PC-3 (cell line): ENCODE measurements around the gene GNPDA1. TPM values are rescaled to one million over a fixed set of nuclear protein-coding genes. Genes with fewer than 3 reads are reported as not detected.

ENCODE experiments used
- ATAC-seq: fragments of 200-7000 bp; cut with Tn5 transposase; 2 replicates; pipeline ENCODE4 v1.9.1; 2020; ENCODE audit warnings: mild to moderate bottlenecking, moderate library complexity
- Bru-seq: library from RNA; stranded (reverse); fragments of 400-500 nt; gene quantifications from one replicate; lab custom pipeline; 2021; lab: Mats Ljungman, UMichigan
- BruChase-seq, 2 experiments: library from RNA; stranded (reverse); fragments of 400-500 nt; gene quantifications; one replicate each; lab custom pipeline; 2021; lab: Mats Ljungman, UMichigan
- BruUV-seq: library from RNA; stranded (reverse); fragments of 400-500 nt; replicated peaks from 2 replicates; lab custom pipeline; 2021; lab: Mats Ljungman, UMichigan
- CTCF ChIA-PET: fragments of 300-600 bp; sonication (Branson Sonifier 250); formaldehyde crosslinking; loops from one replicate; lab custom pipeline; 2022; ENCODE audit warnings: antibody characterized with exemption; lab: Charles Lee
- POLR2A ChIA-PET: fragments of 300-600 bp; sonication (Branson Sonifier 250); formaldehyde crosslinking; loops from one replicate; lab custom pipeline; 2022; ENCODE audit warnings: antibody characterized with exemption; ENCODE audit not compliant: unreplicated experiment; lab: Charles Lee
- DNase-seq: peaks from one replicate; pipeline ENCODE4 v3.0.0-alpha.2; 2015
- H2AFZ ChIP-seq: fragments of 300-600 bp; sonication (generic); 2 replicates; pipeline ENCODE4 v1.6.0; 2016; ENCODE audit warnings: antibody characterized with exemption, low read length
- H3F3A ChIP-seq: fragments of 300-600 bp; sonication (generic); one replicate; pipeline ENCODE4 v1.6.0; 2017; ENCODE audit warnings: antibody characterized with exemption, low read length, control low read depth, mild to moderate bottlenecking; ENCODE audit not compliant: unreplicated experiment
- H3K27ac ChIP-seq: fragments of 300-600 bp; sonication (generic); 2 replicates; pipeline ENCODE4 v1.5.1; 2016; ENCODE audit warnings: mild to moderate bottlenecking, low read length
- H3K27me3 ChIP-seq: fragments of 300-600 bp; sonication (generic); 2 replicates; pipeline ENCODE4 v1.6.1; 2016; ENCODE audit warnings: low read length, mixed read lengths
- H3K36me3 ChIP-seq: fragments of 300-600 bp; sonication (generic); 2 replicates; pipeline ENCODE4 v1.6.1; 2016; ENCODE audit warnings: low read depth, mixed run types, low read length, mixed read lengths
- H3K4me1 ChIP-seq: fragments of 300-600 bp; sonication (generic); 2 replicates; pipeline ENCODE4 v1.5.1; 2016; ENCODE audit warnings: low read length; ENCODE audit not compliant: insufficient read depth
- H3K4me2 ChIP-seq: fragments of 300-600 bp; sonication (generic); 2 replicates; pipeline ENCODE4 v1.6.0; 2016; ENCODE audit warnings: low read length
- H3K4me3 ChIP-seq: fragments of 300-600 bp; sonication (generic); 2 replicates; pipeline ENCODE4 v1.5.1; 2016; ENCODE audit warnings: mild to moderate bottlenecking, low read length, mixed read lengths
- H3K79me2 ChIP-seq: fragments of 300-600 bp; sonication (generic); 2 replicates; pipeline ENCODE4 v1.6.1; 2017; ENCODE audit warnings: low read length, mixed read lengths
- H3K9ac ChIP-seq: fragments of 300-600 bp; sonication (generic); 2 replicates; pipeline ENCODE4 v1.6.0; 2016; ENCODE audit warnings: mild to moderate bottlenecking, low read length
- H3K9me2 ChIP-seq: fragments of 300-600 bp; sonication (generic); replicated peaks from 2 replicates; pipeline ENCODE4 v1.6.1; 2016; ENCODE audit warnings: mixed run types, low read length, mixed read lengths
- H3K9me3 ChIP-seq: fragments of 300-600 bp; sonication (generic); 2 replicates; pipeline ENCODE4 v1.6.1; 2016; ENCODE audit warnings: low read length, mixed read lengths
- H4K20me1 ChIP-seq: fragments of 300-600 bp; sonication (generic); 2 replicates; pipeline ENCODE4 v1.6.1; 2016; ENCODE audit warnings: low read length, mixed read lengths
- EZH2 ChIP-seq: fragments of 300-600 bp; sonication (generic); IDR thresholded peaks from one replicate; pipeline ENCODE4 v1.6.1; 2017; ENCODE audit warnings: antibody characterized with exemption, mild to moderate bottlenecking, low read length; ENCODE audit not compliant: unreplicated experiment
- EZH2phosphoT487 ChIP-seq: fragments of 300-600 bp; sonication (generic); IDR thresholded peaks from 2 replicates; pipeline ENCODE4 v1.6.1; 2018; ENCODE audit warnings: mild to moderate bottlenecking, antibody characterized with exemption, low read length, borderline replicate concordance
- intact Hi-C: fragments of 100-400 bp; cut with micrococcal nuclease; formaldehyde crosslinking; loops from 2 replicates; pipeline ENCODE4 v1.9.0; 2023
- long read RNA-seq: library from polyadenylated mRNA; unstranded; transcript quantifications from one replicate; pipeline ENCODE4 v2.0.0, GENCODE V29; 2021; ENCODE audit not compliant: unreplicated experiment
- total RNA-seq: library from RNA; depleted of rRNA; stranded (reverse); fragments of >200 nt; gene quantifications from 2 replicates; pipeline ENCODE4 v1.2.3, GENCODE V29; 2014; rRNA removed
- TF ChIP-seq, protein P1 (sequence below): fragments of 300-600 bp; sonication (generic); conservative IDR thresholded peaks from 2 replicates; pipeline ENCODE4 v1.5.1; 2017; ENCODE audit warnings: antibody characterized with exemption, low read depth, mild to moderate bottlenecking, low read length

The GNPDA1 gene
- 34.7 and 36.1 TPM in 2 replicates for total RNA-seq
- Bru-seq, nascent RNA, result percentile 67 among the genes with signal in this experiment
- percentile 86 among the genes with signal in this experiment for BruChase-seq, experiment 1, labeled RNA remaining after a 6-hour chase
- BruChase-seq, experiment 2, labeled RNA remaining after a 2-hour chase, result percentile 77 among the genes with signal in this experiment
- long read RNA-seq, transcript GNPDA1-210 (6 exons, 2,980 nt), result minor isoform, 25 of 193 reads
- long read RNA-seq, transcript GNPDA1-202 (8 exons, 2,319 nt), result minor isoform, 9 of 193 reads
- long read RNA-seq, transcript GNPDA1-201 (7 exons, 2,273 nt), result major isoform, 121 of 193 reads
- long read RNA-seq, partial matches to known transcripts, result 14 of 193 reads
- long read RNA-seq, other reads (novel, unspliced or antisense), result 23 of 193 reads

DNA sequence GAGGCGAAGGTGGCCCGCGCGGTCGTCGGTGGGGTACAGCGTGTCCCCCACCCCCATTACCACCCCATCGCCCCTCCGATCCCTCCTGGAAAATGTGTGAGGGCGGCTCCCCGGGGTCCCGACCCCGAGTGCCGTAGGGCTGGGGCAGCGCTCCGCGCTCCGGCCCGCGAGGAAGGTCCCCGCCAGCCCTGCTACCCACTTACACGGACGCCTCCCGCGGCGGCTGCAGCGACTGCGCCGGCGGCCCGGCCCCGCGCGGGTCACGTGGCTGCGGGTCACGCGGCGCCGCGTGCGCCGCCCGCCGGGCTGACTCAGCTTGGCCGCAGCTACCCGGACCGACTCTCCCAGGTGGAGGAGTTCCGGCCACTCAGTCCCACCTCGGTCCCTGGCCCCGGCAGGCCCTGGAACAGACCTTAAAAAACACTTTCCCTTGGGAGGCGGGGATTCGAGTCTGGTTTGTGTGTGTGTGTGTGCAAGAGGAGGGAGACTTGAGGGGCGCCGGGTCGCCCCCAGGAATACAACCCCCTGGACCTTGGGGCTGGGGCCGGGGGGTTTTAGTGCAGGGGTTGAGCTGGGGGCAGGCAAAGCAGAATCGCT lies at the start of gene GNPDA1:
TSS of gene GNPDA1 (minus strand) at position 236 of the 597 bp plus-strand sequence. CDS start 992 bp downstream, outside the sequence.
- Histone ChIP-seq H3F3A (no peaks in the 10 kb centered on the region), H3K79me2 (peaks cover 13% of the 10 kb centered on the region), H3K9me3 (no peaks in the 10 kb centered on the region), H3K4me1 (peaks cover 38% of the 10 kb centered on the region), H2AFZ (peak within 1 kb of the TSS; percentile 83), H3K4me3 (peak within 1 kb of the TSS; percentile 88), H3K9ac (peak within 1 kb of the TSS; percentile 69), H4K20me1 (no peaks in the 10 kb centered on the region), H3K4me2 (peak within 1 kb of the TSS; percentile 99), H3K9me2 (no peaks in the 10 kb centered on the region), H3K27ac (peak within 1 kb of the TSS; percentile 51), H3K27me3 (no peaks in the 10 kb centered on the region), H3K36me3 (no peaks in the 10 kb centered on the region)
- POLR2A ChIA-PET, result interaction anchor here (0.5 to 0.7 kb wide), 4 partner anchors 10 to 136 kb away, joined by 4 to 12 read pairs (median 5); no protein-coding TSS in a partner anchor
- TF ChIP-seq EZH2phosphoT487, result no peak
- no peak for TF ChIP-seq EZH2
- TF ChIP-seq, protein P1, sequence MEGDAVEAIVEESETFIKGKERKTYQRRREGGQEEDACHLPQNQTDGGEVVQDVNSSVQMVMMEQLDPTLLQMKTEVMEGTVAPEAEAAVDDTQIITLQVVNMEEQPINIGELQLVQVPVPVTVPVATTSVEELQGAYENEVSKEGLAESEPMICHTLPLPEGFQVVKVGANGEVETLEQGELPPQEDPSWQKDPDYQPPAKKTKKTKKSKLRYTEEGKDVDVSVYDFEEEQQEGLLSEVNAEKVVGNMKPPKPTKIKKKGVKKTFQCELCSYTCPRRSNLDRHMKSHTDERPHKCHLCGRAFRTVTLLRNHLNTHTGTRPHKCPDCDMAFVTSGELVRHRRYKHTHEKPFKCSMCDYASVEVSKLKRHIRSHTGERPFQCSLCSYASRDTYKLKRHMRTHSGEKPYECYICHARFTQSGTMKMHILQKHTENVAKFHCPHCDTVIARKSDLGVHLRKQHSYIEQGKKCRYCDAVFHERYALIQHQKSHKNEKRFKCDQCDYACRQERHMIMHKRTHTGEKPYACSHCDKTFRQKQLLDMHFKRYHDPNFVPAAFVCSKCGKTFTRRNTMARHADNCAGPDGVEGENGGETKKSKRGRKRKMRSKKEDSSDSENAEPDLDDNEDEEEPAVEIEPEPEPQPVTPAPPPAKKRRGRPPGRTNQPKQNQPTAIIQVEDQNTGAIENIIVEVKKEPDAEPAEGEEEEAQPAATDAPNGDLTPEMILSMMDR, result no peak
- intact Hi-C loops, result loop anchor here (1.0 kb wide), 1 partner anchor 131 kb away; no protein-coding TSS in a partner anchor
- no TSS peak for BruUV-seq
- DNase-seq (peak; percentile 77), ATAC-seq (peak; percentile 68)
- CTCF ChIA-PET, result interaction anchor here (0.6 to 1.9 kb wide), 2 partner anchors 40 to 131 kb away, joined by 4 to 9 read pairs; no protein-coding TSS in a partner anchor

DNA sequence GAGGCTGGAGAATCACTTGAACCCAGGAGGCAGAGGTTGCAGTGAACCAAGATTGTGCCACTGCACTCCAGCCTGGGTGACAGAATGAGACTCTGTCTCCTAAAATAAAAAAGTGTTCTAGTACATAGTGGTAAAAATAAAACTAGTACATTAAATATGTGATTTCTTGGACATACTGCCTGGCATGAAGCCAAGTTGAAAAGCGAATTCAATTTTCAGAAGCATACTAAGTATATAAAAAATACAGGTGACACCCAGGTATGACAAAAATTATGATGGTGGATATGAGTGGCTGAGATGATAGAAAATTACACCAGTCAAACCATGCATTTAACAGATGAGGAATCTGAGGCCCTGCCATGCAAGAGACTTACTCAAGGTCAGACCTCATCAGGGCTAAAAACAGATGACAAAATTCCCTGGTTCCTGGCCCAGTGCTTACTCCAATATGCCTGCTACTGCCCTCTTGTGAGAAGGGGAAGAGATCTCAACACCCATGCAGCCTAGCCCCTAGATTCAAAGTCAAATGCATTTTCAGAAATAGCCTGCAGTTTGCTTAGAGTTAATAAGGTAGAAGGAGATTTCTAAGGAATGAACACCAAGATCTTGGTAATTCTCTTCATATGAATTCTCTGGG lies 46.6 kb upstream of the GNPDA1 start:
- Histone ChIP-seq H3K4me2 (no peak overlapping the region), H3K9me3 (no peaks in the 10 kb centered on the region), H2AFZ (no peak overlapping the region), H3K27ac (peak overlapping the region; percentile 94; the same call in 1 of the 2 replicates), H3K4me3 (no peak overlapping the region), H3K4me1 (peaks cover 27% of the 10 kb centered on the region), H3K9ac (no peak overlapping the region), H3K36me3 (no peaks in the 10 kb centered on the region), H4K20me1 (no peaks in the 10 kb centered on the region), H3K9me2 (no peaks in the 10 kb centered on the region), H3K27me3 (no peaks in the 10 kb centered on the region), H3K79me2 (no peaks in the 10 kb centered on the region), H3F3A (no peaks in the 10 kb centered on the region)
- ChIA-PET POLR2A (no interaction called here), CTCF (no interaction called here)
- TF ChIP-seq EZH2phosphoT487, result no peak
- TF ChIP-seq, protein P1, result no peak; the same call in 1 of the 2 replicates
- no peak for TF ChIP-seq EZH2
- no TSS peak for BruUV-seq
- DNase-seq, result peak; percentile 48
- intact Hi-C loops, result loop anchor here (2.0 to 5.0 kb wide), 2 partner anchors 35 to 48 kb away; partner anchors contain the start of gene NDFIP1
- no peak for ATAC-seq
